ENCODE measurements around the gene KLHL22. TPM values are rescaled to one million over a fixed set of nuclear protein-coding genes. Genes with fewer than 3 reads are reported as not detected.
"Not testable (repeated sequence)": the region's sequence is repeated elsewhere in the genome, so short reads cannot be mapped to it uniquely, and the experiment has no call there.

The KLHL22 gene
- total and polyA plus RNA-seq, 2 donors (not counting 1 experiment from before 2014, with no cell fraction given) = 17.4 to 35.3 TPM

- Histone ChIP-seq H4K20me1 (ENCODE audit: control insufficient read depth, extremely low read depth, insufficient read depth, low read length) (no peaks in the 10 kb centered on the region), H3K36me3 (ENCODE audit: control insufficient read depth, insufficient read depth, low read length) (peaks cover under 1% of the 10 kb centered on the region)
- TF ChIP-seq EZH2 (IDR thresholded peaks at IDR 0.05; ENCODE audit: low read length, missing control alignments) (no peak), CTCF (conservative IDR thresholded peaks at IDR 0.05 in 1 of 2, IDR thresholded peaks at IDR 0.05 in 1 of 2; ENCODE audit: low read depth in 1 of 2, low read length in 2 of 2) (no peak)
Measured at GRCh38 chr22:20483771-20484170, 11.8 kb downstream of the KLHL22 start.

DNA sequence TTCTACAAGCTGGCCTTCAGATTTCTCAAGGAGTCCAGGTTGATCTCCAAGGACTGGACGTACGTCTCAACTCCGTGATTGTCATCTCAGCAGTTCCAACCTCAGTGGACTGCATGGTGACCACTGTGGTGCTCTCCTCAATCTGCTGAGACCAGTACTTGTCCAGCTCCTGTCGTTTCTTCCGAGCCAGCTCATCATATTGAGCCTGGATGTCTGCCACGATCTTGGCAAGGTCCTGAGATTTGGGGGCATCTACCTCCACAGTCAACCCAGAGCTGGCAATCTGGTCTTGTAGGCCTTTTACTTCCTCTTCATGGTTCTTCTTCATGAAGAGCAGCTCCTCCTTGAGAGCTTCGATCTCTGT, 12.5 kb downstream of the KLHL22 start:
- H3K27me3 ChIP-seq (ENCODE audit: control insufficient read depth, insufficient read depth, low read length); H3K4me1 ChIP-seq (ENCODE audit: control insufficient read depth, extremely low read depth, insufficient read depth, low read length); DNase-seq (ENCODE audit: low read depth in 2 of 2); H3K9ac ChIP-seq (ENCODE audit: insufficient read depth, low read length); H3K27ac ChIP-seq (ENCODE audit: insufficient read depth, low read length); H3K4me3 ChIP-seq (replicated peaks in 1 of 4; ENCODE audit: control extremely low read depth in 1 of 4, insufficient read depth in 1 of 4, low read depth in 3 of 4, low read length in 4 of 4); H3K4me2 ChIP-seq (ENCODE audit: extremely low read depth, insufficient read depth, low read length); H2AFZ ChIP-seq (ENCODE audit: low read length); H3K9me3 ChIP-seq (ENCODE audit: control insufficient read depth, insufficient read depth, low read depth, low read length); H4K20me1 ChIP-seq (ENCODE audit: control insufficient read depth, extremely low read depth, insufficient read depth, low read length); H3K36me3 ChIP-seq (ENCODE audit: control insufficient read depth, insufficient read depth, low read length); H3K79me2 ChIP-seq (ENCODE audit: control insufficient read depth, insufficient read depth, low read length): not testable (repeated sequence)

More at GRCh38 chr22:20483771-20484170, 11.8 kb downstream of the KLHL22 start:
- no peak overlapping the region for H2AFZ ChIP-seq (ENCODE audit: low read length)
- no peaks in the 10 kb centered on the region for H3K79me2 ChIP-seq (ENCODE audit: control insufficient read depth, insufficient read depth, low read length)
- no peak overlapping the region for H3K4me3 ChIP-seq (replicated peaks in 1 of 4; ENCODE audit: control extremely low read depth in 1 of 4, insufficient read depth in 1 of 4, low read depth in 3 of 4, low read length in 4 of 4)
- no peaks in the 10 kb centered on the region for H3K4me1 ChIP-seq (ENCODE audit: control insufficient read depth, extremely low read depth, insufficient read depth, low read length)
- no peaks in the 10 kb centered on the region for H3K27me3 ChIP-seq (ENCODE audit: control insufficient read depth, insufficient read depth, low read length)
- no peak overlapping the region for H3K27ac ChIP-seq (ENCODE audit: insufficient read depth, low read length)
- no peak overlapping the region for H3K9ac ChIP-seq (ENCODE audit: insufficient read depth, low read length)
- DNase-seq (ENCODE audit: low read depth in 2 of 2) = no peak
- H3K9me3 ChIP-seq (ENCODE audit: control insufficient read depth, insufficient read depth, low read depth, low read length) = no peaks in the 10 kb centered on the region
- no peak overlapping the region for H3K4me2 ChIP-seq (ENCODE audit: extremely low read depth, insufficient read depth, low read length)

DNA sequence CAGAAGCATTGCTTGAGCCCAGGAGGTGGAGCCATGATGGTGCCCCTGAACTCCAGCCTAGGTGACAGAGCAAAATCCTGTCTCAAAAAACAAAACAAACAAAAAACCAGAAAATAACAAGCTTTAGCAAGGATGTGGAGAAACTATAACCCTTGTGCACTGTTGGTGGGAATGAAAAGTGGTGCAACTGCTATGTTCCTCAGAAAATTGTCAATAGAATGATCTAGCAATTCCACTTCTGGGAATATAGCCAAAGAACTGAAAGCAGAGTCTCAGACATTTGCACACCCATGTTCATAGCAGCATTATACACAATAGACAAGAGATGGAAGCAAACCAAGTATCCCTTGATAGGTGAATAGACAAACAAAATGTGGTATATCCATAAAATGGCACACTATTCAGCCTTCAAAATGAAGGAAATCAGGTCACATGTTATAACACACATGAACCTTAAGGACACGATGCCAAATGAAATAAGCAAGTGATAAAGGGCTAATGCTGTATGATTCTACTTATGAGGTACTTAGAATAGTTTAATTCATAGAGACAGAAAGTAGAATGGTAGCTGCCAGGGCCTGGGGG, 15.9 kb downstream of the KLHL22 start:
- peak in 1 of 2 donors; percentile 56 for DNase-seq (ENCODE audit: low read depth in 2 of 2)
- H3K9ac ChIP-seq (ENCODE audit: insufficient read depth, low read length) = no peak overlapping the region
- no peak overlapping the region for H2AFZ ChIP-seq (ENCODE audit: low read length)
- H3K36me3 ChIP-seq (ENCODE audit: control insufficient read depth, insufficient read depth, low read length) = no peaks in the 10 kb centered on the region
- H3K27ac ChIP-seq (ENCODE audit: insufficient read depth, low read length) = no peak overlapping the region
- H3K9me3 ChIP-seq (ENCODE audit: control insufficient read depth, insufficient read depth, low read depth, low read length) = no peaks in the 10 kb centered on the region
- TF ChIP-seq CTCF (conservative IDR thresholded peaks at IDR 0.05 in 1 of 2, IDR thresholded peaks at IDR 0.05 in 1 of 2; ENCODE audit: low read depth in 1 of 2, low read length in 2 of 2) (no peak), EZH2 (IDR thresholded peaks at IDR 0.05; ENCODE audit: low read length, missing control alignments) (no peak)
- no peaks in the 10 kb centered on the region for H3K4me1 ChIP-seq (ENCODE audit: control insufficient read depth, extremely low read depth, insufficient read depth, low read length)
- H3K79me2 ChIP-seq (ENCODE audit: control insufficient read depth, insufficient read depth, low read length) = no peaks in the 10 kb centered on the region
- no peak overlapping the region for H3K4me2 ChIP-seq (ENCODE audit: extremely low read depth, insufficient read depth, low read length)
- no peaks in the 10 kb centered on the region for H3K27me3 ChIP-seq (ENCODE audit: control insufficient read depth, insufficient read depth, low read length)
- no peaks in the 10 kb centered on the region for H4K20me1 ChIP-seq (ENCODE audit: control insufficient read depth, extremely low read depth, insufficient read depth, low read length)
- H3K4me3 ChIP-seq (replicated peaks in 1 of 4; ENCODE audit: control extremely low read depth in 1 of 4, insufficient read depth in 1 of 4, low read depth in 3 of 4, low read length in 4 of 4) = no peak overlapping the region

DNA sequence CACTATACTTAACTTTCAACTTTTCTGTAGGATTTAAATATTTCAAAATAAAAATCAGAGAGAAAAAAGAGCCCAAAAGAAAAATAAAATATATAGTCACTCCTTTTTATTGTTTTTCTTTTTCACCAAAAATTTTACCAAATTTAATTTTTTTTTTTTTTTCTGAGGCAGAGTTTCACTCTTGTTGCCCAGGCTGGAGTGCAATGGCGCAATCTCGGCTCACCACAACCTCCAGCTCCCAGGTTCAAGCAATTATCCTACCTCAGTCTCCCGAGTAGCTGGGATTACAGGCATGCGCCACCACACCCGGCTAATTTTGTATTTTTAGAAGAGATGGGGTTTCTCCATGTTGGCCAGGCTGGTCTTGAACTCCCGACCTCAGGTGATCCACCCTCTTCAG, 17.5 kb downstream of the KLHL22 start:
- not testable (repeated sequence) for H3K27me3 ChIP-seq (ENCODE audit: control insufficient read depth, insufficient read depth, low read length); H3K9me3 ChIP-seq (ENCODE audit: control insufficient read depth, insufficient read depth, low read depth, low read length); DNase-seq (ENCODE audit: low read depth in 2 of 2); H3K36me3 ChIP-seq (ENCODE audit: control insufficient read depth, insufficient read depth, low read length); H3K4me2 ChIP-seq (ENCODE audit: extremely low read depth, insufficient read depth, low read length); H3K4me3 ChIP-seq (replicated peaks in 1 of 4; ENCODE audit: control extremely low read depth in 1 of 4, insufficient read depth in 1 of 4, low read depth in 3 of 4, low read length in 4 of 4); H3K27ac ChIP-seq (ENCODE audit: insufficient read depth, low read length); H3K79me2 ChIP-seq (ENCODE audit: control insufficient read depth, insufficient read depth, low read length); H2AFZ ChIP-seq (ENCODE audit: low read length); H4K20me1 ChIP-seq (ENCODE audit: control insufficient read depth, extremely low read depth, insufficient read depth, low read length); H3K9ac ChIP-seq (ENCODE audit: insufficient read depth, low read length); H3K4me1 ChIP-seq (ENCODE audit: control insufficient read depth, extremely low read depth, insufficient read depth, low read length)

DNA sequence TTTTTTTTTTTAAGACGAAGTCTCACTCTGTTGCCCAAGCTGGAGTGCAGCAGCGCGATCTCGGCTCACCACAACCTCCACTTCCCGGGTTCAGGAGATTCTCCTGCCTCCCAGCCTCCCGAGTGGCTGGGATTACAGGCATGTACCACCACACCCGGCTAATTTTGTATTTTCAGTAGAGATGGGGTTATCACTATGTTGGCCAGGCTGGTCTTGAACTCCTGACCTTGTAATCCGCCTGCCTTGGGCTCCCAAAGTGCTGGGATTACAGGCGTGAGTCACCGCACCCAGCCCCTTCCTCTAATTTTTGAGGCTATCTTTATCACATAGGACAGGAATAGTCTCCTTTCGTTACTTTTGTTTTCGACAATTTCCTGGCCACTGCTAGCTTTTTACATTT, 20.0 kb downstream of the KLHL22 start:
- not testable (repeated sequence) for H3K9ac ChIP-seq (ENCODE audit: insufficient read depth, low read length); H2AFZ ChIP-seq (ENCODE audit: low read length); H3K27ac ChIP-seq (ENCODE audit: insufficient read depth, low read length); H3K27me3 ChIP-seq (ENCODE audit: control insufficient read depth, insufficient read depth, low read length); H3K4me3 ChIP-seq (replicated peaks in 1 of 4; ENCODE audit: control extremely low read depth in 1 of 4, insufficient read depth in 1 of 4, low read depth in 3 of 4, low read length in 4 of 4); DNase-seq (ENCODE audit: low read depth in 2 of 2); H3K4me2 ChIP-seq (ENCODE audit: extremely low read depth, insufficient read depth, low read length); H3K4me1 ChIP-seq (ENCODE audit: control insufficient read depth, extremely low read depth, insufficient read depth, low read length); H3K9me3 ChIP-seq (ENCODE audit: control insufficient read depth, insufficient read depth, low read depth, low read length); H4K20me1 ChIP-seq (ENCODE audit: control insufficient read depth, extremely low read depth, insufficient read depth, low read length); H3K36me3 ChIP-seq (ENCODE audit: control insufficient read depth, insufficient read depth, low read length); H3K79me2 ChIP-seq (ENCODE audit: control insufficient read depth, insufficient read depth, low read length)
